GM12878 (cell line): Measurements from ENCODE around the gene SERPINB5. TPM values are rescaled to one million over a fixed set of nuclear protein-coding genes. Genes with fewer than 3 reads are reported as not detected.

Experiments used
- ATAC-seq: fragments of 200-7000 bp; cut with Tn5 transposase; 3 replicates; pipeline ENCODE4 v1.9.1; 2020; ENCODE audit warnings: mild to moderate bottlenecking, moderate library complexity
- BruUV-seq: library from RNA; stranded (reverse); fragments of 400-500 nt; replicated peaks from 2 replicates; lab custom pipeline; 2021; lab: Mats Ljungman, UMichigan
- CTCF ChIA-PET: fragments of 300-600 bp; sonication (Branson Sonifier 250); formaldehyde crosslinking; extraction: SDS; loops from one replicate; lab custom pipeline; 2021; ENCODE audit warnings: inconsistent platforms; lab: Yijun Ruan, JAX
- POLR2A ChIA-PET: fragments of 350-600 bp; formaldehyde crosslinking; extraction: SDS; loops from one replicate; lab custom pipeline; 2021; ENCODE audit warnings: inconsistent platforms; lab: Charles Lee
- RAD21 ChIA-PET: fragments of 300-600 bp; sonication (Branson Sonifier 250); formaldehyde crosslinking; loops from one replicate; lab custom pipeline; 2023; ENCODE audit warnings: antibody characterized with exemption; ENCODE audit not compliant: unreplicated experiment; lab: Charles Lee
- SMC1A ChIA-PET: fragments of 300-600 bp; sonication (Branson Sonifier 250); formaldehyde crosslinking; loops from one replicate; lab custom pipeline; 2023; ENCODE audit not compliant: unreplicated experiment, uncharacterized antibody; lab: Charles Lee
- DNase-seq: peaks from one replicate; pipeline ENCODE4 v3.0.0-alpha.2; 2011; ENCODE audit warnings: low read depth, low spot score
- FAIRE-seq: peaks from 3 replicates; lab custom pipeline; 2011; peaks lifted over from hg19 to GRCh38; lab: Jason Lieb, UNC
- H2AFZ ChIP-seq: 2 replicates; pipeline ENCODE4 v1.6.0; 2011; ENCODE audit warnings: low read depth, low read length, control low read depth; ENCODE audit not compliant: control insufficient read depth
- H3K27ac ChIP-seq: 2 replicates; pipeline ENCODE4 v1.5.1; 2011; ENCODE audit warnings: control low read depth; ENCODE audit not compliant: control insufficient read depth, insufficient read depth
- H3K27me3 ChIP-seq, 2 experiments: replicated peaks in 1 of 2; 2 replicates each; pipeline versions ENCODE4 v1.6.0 to v1.6.1; 2011; ENCODE audit warnings: low read length in 1 of 2; ENCODE audit not compliant: control insufficient read depth in 2 of 2, insufficient read depth in 2 of 2
- H3K36me3 ChIP-seq, 2 experiments: 2 replicates each; pipeline ENCODE4 v1.5.1; 2011; ENCODE audit warnings: low read length in 1 of 2; ENCODE audit not compliant: control insufficient read depth in 2 of 2, insufficient read depth in 2 of 2
- H3K4me1 ChIP-seq: 2 replicates; pipeline ENCODE4 v1.6.1; 2011; ENCODE audit warnings: mild to moderate bottlenecking, low read length, moderate library complexity, mixed read lengths; ENCODE audit not compliant: control insufficient read depth, insufficient read depth
- H3K4me2 ChIP-seq: 2 replicates; pipeline ENCODE4 v1.6.0; 2011; ENCODE audit warnings: control low read depth; ENCODE audit not compliant: control insufficient read depth, insufficient read depth
- H3K4me3 ChIP-seq: fragments of 200-600 bp; sonication (generic); 2 replicates; pipeline ENCODE4 v1.5.1; 2016
- H3K79me2 ChIP-seq: 2 replicates; pipeline ENCODE4 v1.6.0; 2011; ENCODE audit warnings: low read length; ENCODE audit not compliant: control insufficient read depth, insufficient read depth
- H3K9ac ChIP-seq: 2 replicates; pipeline ENCODE4 v1.8.0; 2011; ENCODE audit warnings: low read length, control low read depth, mixed read lengths; ENCODE audit not compliant: control insufficient read depth, insufficient read depth
- H3K9me3 ChIP-seq: replicated peaks from 3 replicates; pipeline ENCODE4 v1.5.1; 2011; ENCODE audit warnings: mild to moderate bottlenecking, low read length; ENCODE audit not compliant: control insufficient read depth, insufficient read depth
- H4K20me1 ChIP-seq: 2 replicates; pipeline ENCODE4 v1.6.0; 2011; ENCODE audit not compliant: control insufficient read depth, insufficient read depth
- FOXM1 ChIP-seq: IDR thresholded peaks from 2 replicates; pipeline ENCODE4 v1.6.1; 2012; ENCODE audit warnings: low read depth, mild to moderate bottlenecking, inconsistent platforms, low read length, moderate library complexity
- SPI1 ChIP-seq: IDR thresholded peaks from 2 replicates; pipeline ENCODE4 v1.6.1; 2011; ENCODE audit warnings: low read depth, mild to moderate bottlenecking, low read length, moderate library complexity, borderline replicate concordance; ENCODE audit not compliant: insufficient read depth
- WGBS: methylation state at CpG from one replicate; pipeline ENCODE4 v1.1.6; 2016; ENCODE audit warnings: low lambda C conversion rate; ENCODE audit not compliant: insufficient replicate concordance, insufficient coverage; ENCODE audit errors: missing lambda C conversion rate; 5-methylcytosine and 5-hydroxymethylcytosine counted together
- in situ Hi-C: fragments of 300-500 bp; cut with MboI; formaldehyde crosslinking; loops from 9 replicates; pipeline ENCODE4 v1.14.3; 2018; ENCODE audit warnings: mixed read lengths
- intact Hi-C: fragments of 100-400 bp; cut with micrococcal nuclease; formaldehyde crosslinking; loops from one replicate; pipeline ENCODE4 v1.14.2; 2022; ENCODE audit not compliant: unreplicated experiment
- polyA plus RNA-seq, 11 experiments: library from polyadenylated mRNA; depleted of rRNA in 4 of 11; unstranded in 6 of 11; stranded (reverse) in 5 of 11; fragments of >200 nt; fragmentation: Nextera tagmentation in 4 of 11; fragmentation: Illumina TruSeq in 1 of 11; extraction: Ambion mirVana in 4 of 11; extraction: Trizol in 1 of 11; gene quantifications; 1 replicate in 1 of 11; 2 replicates in 10 of 11; pipeline versions ENCODE4 v1.2.1 to v1.2.3, GENCODE V29; 2011 to 2016; ENCODE audit warnings: inconsistent platforms in 2 of 11, missing spikeins in 2 of 11, low read depth in 1 of 11
- total RNA-seq, 4 experiments: library from RNA; depleted of rRNA in 3 of 4; stranded (reverse); fragments of >200 nt in 3 of 4; fragmentation: Illumina TruSeq in 1 of 4; extraction: Trizol in 1 of 4; gene quantifications; 2 replicates each; pipeline versions ENCODE4 v1.2.1 to v1.2.3, GENCODE V29; 2013 to 2021
- TF ChIP-seq, protein P1 (sequence below): IDR thresholded peaks from 2 replicates; pipeline ENCODE4 v1.6.1; 2011; ENCODE audit warnings: borderline replicate concordance, low read depth, mild to moderate bottlenecking, moderate library complexity, low read length; ENCODE audit not compliant: insufficient read depth, poor library complexity, severe bottlenecking
- TF ChIP-seq, protein P2 (sequence below): IDR thresholded peaks from 2 replicates; pipeline ENCODE4 v1.6.1; 2011; ENCODE audit warnings: low read depth, mild to moderate bottlenecking, low read length, moderate library complexity, borderline replicate concordance; ENCODE audit errors: extremely low read depth

Gene SERPINB5
- total and polyA plus RNA-seq, 10 of the 15 experiments (the other 5 are each of a cell fraction or from before 2014, with no cell fraction given) = 0.03 to 0.04 TPM; not detected in 8

DNA sequence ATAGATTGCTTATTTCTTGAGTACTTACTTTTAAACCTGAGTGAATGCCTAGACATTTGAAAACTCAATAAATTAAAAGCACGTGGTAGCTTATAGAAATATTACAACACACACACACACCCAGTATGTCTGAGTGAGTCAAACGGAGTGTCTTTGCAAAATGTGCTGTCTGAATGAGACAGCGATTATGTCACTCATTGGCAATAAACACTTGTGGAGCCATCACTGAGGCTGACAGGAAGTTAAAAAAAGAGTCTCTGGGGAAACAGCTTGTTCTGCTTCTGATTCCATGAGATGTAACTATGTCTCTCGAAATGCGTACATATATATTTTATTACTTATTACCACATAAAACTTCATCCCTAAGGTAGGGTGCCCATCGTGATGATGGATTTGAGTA, 32.2 kb upstream of the SERPINB5 start:
- in situ Hi-C loops = loop anchor here (5.0 kb wide), 1 partner anchor 427 kb away; no protein-coding TSS in a partner anchor
- no peaks in the 10 kb centered on the region for H3K27me3 ChIP-seq
- no peak overlapping the region for H3K9ac ChIP-seq
- no peak for FAIRE-seq
- no peak overlapping the region for H3K27ac ChIP-seq
- peak overlapping the region; percentile 30 for H2AFZ ChIP-seq
- WGBS = 21% methylated on average over 6 of the region's 6 CpGs
- intact Hi-C loops = no loop called here
- peak; percentile 12; the same call in 1 of the 3 replicates for ATAC-seq
- TF ChIP-seq, protein P1, sequence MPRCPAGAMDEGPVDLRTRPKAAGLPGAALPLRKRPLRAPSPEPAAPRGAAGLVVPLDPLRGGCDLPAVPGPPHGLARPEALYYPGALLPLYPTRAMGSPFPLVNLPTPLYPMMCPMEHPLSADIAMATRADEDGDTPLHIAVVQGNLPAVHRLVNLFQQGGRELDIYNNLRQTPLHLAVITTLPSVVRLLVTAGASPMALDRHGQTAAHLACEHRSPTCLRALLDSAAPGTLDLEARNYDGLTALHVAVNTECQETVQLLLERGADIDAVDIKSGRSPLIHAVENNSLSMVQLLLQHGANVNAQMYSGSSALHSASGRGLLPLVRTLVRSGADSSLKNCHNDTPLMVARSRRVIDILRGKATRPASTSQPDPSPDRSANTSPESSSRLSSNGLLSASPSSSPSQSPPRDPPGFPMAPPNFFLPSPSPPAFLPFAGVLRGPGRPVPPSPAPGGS = peak; percentile 44
- no peak for TF ChIP-seq FOXM1
- no peak for DNase-seq
- no TSS peak for BruUV-seq
- ChIA-PET CTCF (interaction anchor here (0.5 to 1.4 kb wide), 2 partner anchors 13 to 128 kb away, joined by 3 read pairs; no protein-coding TSS in a partner anchor), SMC1A (interaction anchor here (0.6 to 1.1 kb wide), 3 partner anchors 81 to 1072 kb away, joined by 3 read pairs; no protein-coding TSS in a partner anchor), POLR2A (no interaction called here), RAD21 (interaction anchor here (1.5 kb wide), 1 partner anchor 428 kb away, joined by 5 read pairs; no protein-coding TSS in a partner anchor)
- no peak overlapping the region for H3K4me2 ChIP-seq
- no peaks in the 10 kb centered on the region for H3K36me3 ChIP-seq
- H3K4me3 ChIP-seq = no peak overlapping the region
- no peaks in the 10 kb centered on the region for H3K4me1 ChIP-seq
- H4K20me1 ChIP-seq = no peaks in the 10 kb centered on the region
- H3K79me2 ChIP-seq = no peaks in the 10 kb centered on the region
- no peaks in the 10 kb centered on the region for H3K9me3 ChIP-seq

DNA sequence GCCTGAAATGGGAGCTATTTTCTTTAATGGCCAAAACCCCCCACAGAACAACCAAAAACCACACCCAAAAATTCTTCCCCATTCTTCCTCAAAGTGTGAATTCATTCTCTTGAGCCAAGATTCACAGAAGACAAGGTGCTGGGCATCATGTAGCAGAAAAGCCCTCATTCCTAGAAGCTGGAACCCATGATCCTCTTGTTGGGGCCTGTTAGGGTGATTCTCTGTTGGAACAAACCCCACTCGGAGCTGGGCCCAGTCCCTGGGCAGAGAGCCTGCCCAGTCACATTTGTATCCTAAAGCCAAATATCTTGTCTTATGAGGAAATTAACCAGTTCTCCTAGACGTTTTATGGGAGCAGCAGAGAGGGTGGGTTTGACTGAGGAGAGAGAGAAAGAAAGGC, 31.7 kb upstream of the SERPINB5 start:
- FAIRE-seq (no peak), ATAC-seq (no peak), DNase-seq (no peak)
- ChIA-PET POLR2A (no interaction called here), CTCF (interaction anchor here (2.4 kb wide), 1 partner anchor 8 kb away, joined by 9 read pairs; no protein-coding TSS in a partner anchor), SMC1A (interaction anchor here (0.6 to 1.1 kb wide), 3 partner anchors 81 to 1072 kb away, joined by 3 read pairs; no protein-coding TSS in a partner anchor), RAD21 (interaction anchor here (1.5 kb wide), 1 partner anchor 428 kb away, joined by 5 read pairs; no protein-coding TSS in a partner anchor)
- H3K79me2 ChIP-seq = no peaks in the 10 kb centered on the region
- H3K9me3 ChIP-seq = no peaks in the 10 kb centered on the region
- H3K36me3 ChIP-seq = no peaks in the 10 kb centered on the region
- in situ Hi-C loops = no loop called here
- H3K4me3 ChIP-seq = no peak overlapping the region
- H3K27me3 ChIP-seq = no peaks in the 10 kb centered on the region
- BruUV-seq = no TSS peak
- H3K4me1 ChIP-seq = no peaks in the 10 kb centered on the region
- no peak overlapping the region for H3K27ac ChIP-seq
- H3K9ac ChIP-seq = no peak overlapping the region
- no peak overlapping the region for H2AFZ ChIP-seq
- 19% methylated on average over 2 of the region's 2 CpGs for WGBS
- H4K20me1 ChIP-seq = no peaks in the 10 kb centered on the region
- H3K4me2 ChIP-seq = no peak overlapping the region
- TF ChIP-seq SPI1 = no peak
- TF ChIP-seq, protein P2, sequence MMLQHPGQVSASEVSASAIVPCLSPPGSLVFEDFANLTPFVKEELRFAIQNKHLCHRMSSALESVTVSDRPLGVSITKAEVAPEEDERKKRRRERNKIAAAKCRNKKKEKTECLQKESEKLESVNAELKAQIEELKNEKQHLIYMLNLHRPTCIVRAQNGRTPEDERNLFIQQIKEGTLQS = no peak
- TF ChIP-seq, protein P1 = no peak
- intact Hi-C loops = no loop called here
